K562 (cell line): ENCODE data around the gene NRXN2. TPM values are rescaled to one million over a fixed set of nuclear protein-coding genes. Genes with fewer than 3 reads are reported as not detected.

ENCODE experiments used
- ATF1 ChIP-seq, 2 experiments: fragments of 450-650 bp in 1 of 2; IDR thresholded peaks; 2 replicates each; pipeline ENCODE4 v1.6.1; 2016; ENCODE audit warnings: missing compliant biosample characterization in 1 of 2, missing genetic modification characterization in 1 of 2
- CEBPG ChIP-seq, 3 experiments: fragments of 200-800 bp in 1 of 3; sonication (Bioruptor generic) in 1 of 3; sonication (generic) in 1 of 3; formaldehyde crosslinking in 1 of 3; IDR thresholded peaks in 2 of 3; conservative IDR thresholded peaks in 1 of 3; 2 replicates each; pipeline versions ENCODE4 v1.6.1 to v1.8.0; 2016 to 2022; ENCODE audit warnings: missing compliant biosample characterization in 2 of 3, missing genetic modification characterization in 2 of 3, mild to moderate bottlenecking in 1 of 3, missing genetic modification reagents in 1 of 3
- CTBP1 ChIP-seq: fragments of 450-650 bp; IDR thresholded peaks from 2 replicates; pipeline ENCODE4 v1.6.1; 2016; ENCODE audit warnings: borderline replicate concordance
- CTCFL ChIP-seq: IDR thresholded peaks from 2 replicates; pipeline ENCODE4 v1.6.1; 2011; ENCODE audit warnings: borderline replicate concordance, low read depth, mild to moderate bottlenecking, moderate library complexity, low read length; ENCODE audit not compliant: insufficient read depth, poor library complexity, severe bottlenecking
- HDAC6 ChIP-seq: IDR thresholded peaks from 2 replicates; pipeline ENCODE4 v1.6.1; 2012; ENCODE audit warnings: low read depth, mild to moderate bottlenecking, control low read depth, inconsistent platforms, low read length, moderate library complexity
- HDGF ChIP-seq: fragments of 450-650 bp; IDR thresholded peaks from 2 replicates; pipeline ENCODE4 v1.6.1; 2016
- MCM7 ChIP-seq, 2 experiments: fragments of 450-650 bp; IDR thresholded peaks; 2 replicates each; pipeline ENCODE4 v1.6.1; 2016 to 2018
- NR2C1 ChIP-seq, 2 experiments: fragments of 450-650 bp; IDR thresholded peaks; 2 replicates each; pipeline ENCODE4 v1.6.1; 2017; ENCODE audit warnings: mild to moderate bottlenecking in 2 of 2, antibody characterized with exemption in 1 of 2, inconsistent platforms in 1 of 2, missing compliant biosample characterization in 1 of 2, missing genetic modification characterization in 1 of 2
- NUFIP1 ChIP-seq: fragments of 450-650 bp; IDR thresholded peaks from 2 replicates; pipeline ENCODE4 v1.6.1; 2018; ENCODE audit not compliant: partially characterized antibody
- PCBP1 ChIP-seq: fragments of 200-400 bp; formaldehyde crosslinking; IDR thresholded peaks from 2 replicates; pipeline ENCODE4 v1.6.1; 2018; ENCODE audit warnings: mild to moderate bottlenecking, low read depth, low read length; ENCODE audit not compliant: poor library complexity, severe bottlenecking
- PTTG1 ChIP-seq: fragments of 450-650 bp; IDR thresholded peaks from 2 replicates; pipeline ENCODE4 v1.6.1; 2016; ENCODE audit warnings: low read depth, mild to moderate bottlenecking, missing genetic modification characterization, missing compliant biosample characterization
- RBFOX2 ChIP-seq: fragments of 200-400 bp; formaldehyde crosslinking; IDR thresholded peaks from 2 replicates; pipeline ENCODE4 v1.6.1; 2017; ENCODE audit warnings: low read depth, mild to moderate bottlenecking, low read length, moderate library complexity
- RFX7 ChIP-seq: fragments of 250-450 bp; sonication (Bioruptor Pico); IDR thresholded peaks from 2 replicates; pipeline ENCODE4 v1.5.1; 2021; ENCODE audit warnings: mild to moderate bottlenecking
- TEAD1 ChIP-seq, 2 experiments: fragments of 450-650 bp in 1 of 2; sonication (generic) in 1 of 2; formaldehyde crosslinking; IDR thresholded peaks; 2 replicates each; pipeline versions ENCODE4 v1.4.0 to v1.8.0; 2020 to 2022; ENCODE audit warnings: mild to moderate bottlenecking in 2 of 2, missing genetic modification reagents in 1 of 2
- TFAP4 ChIP-seq: sonication (generic); formaldehyde crosslinking; IDR thresholded peaks from 2 replicates; pipeline ENCODE4 v1.8.0; 2022; ENCODE audit warnings: missing genetic modification reagents, mild to moderate bottlenecking, moderate library complexity, borderline replicate concordance
- THRAP3 ChIP-seq: fragments of 450-650 bp; IDR thresholded peaks from 2 replicates; pipeline ENCODE4 v1.6.1; 2016; ENCODE audit warnings: mild to moderate bottlenecking, inconsistent platforms, borderline replicate concordance
- VEZF1 ChIP-seq: fragments of 200-800 bp; sonication (Bioruptor generic); IDR thresholded peaks from 2 replicates; pipeline ENCODE4 v1.6.1; 2017; ENCODE audit warnings: missing genetic modification characterization, missing compliant biosample characterization
- ZBTB12 ChIP-seq: fragments of 250-450 bp; sonication (Bioruptor Pico); IDR thresholded peaks from 2 replicates; pipeline ENCODE4 v1.4.0; 2020
- ZNF143 ChIP-seq: sonication (generic); formaldehyde crosslinking; IDR thresholded peaks from 2 replicates; pipeline ENCODE4 v1.9.0; 2022; ENCODE audit warnings: mild to moderate bottlenecking, missing genetic modification reagents
- ZNF23 ChIP-seq: fragments of 250-450 bp; sonication (Bioruptor Pico); IDR thresholded peaks from 2 replicates; pipeline ENCODE4 v1.4.0; 2020; ENCODE audit warnings: mild to moderate bottlenecking
- ZNF253 ChIP-seq: fragments of 250-450 bp; sonication (Bioruptor Pico); conservative IDR thresholded peaks from 2 replicates; pipeline ENCODE4 v1.6.1; 2021; ENCODE audit warnings: mild to moderate bottlenecking
- ZNF778 ChIP-seq: fragments of 450-650 bp; formaldehyde crosslinking; IDR thresholded peaks from 2 replicates; pipeline ENCODE4 v1.4.0; 2020; ENCODE audit warnings: mild to moderate bottlenecking, moderate library complexity
- polyA plus RNA-seq, 8 experiments: library from polyadenylated mRNA; depleted of rRNA in 4 of 8; stranded (reverse) in 5 of 8; unstranded in 3 of 8; fragments of >200 nt; fragmentation: Nextera tagmentation in 2 of 8; fragmentation: Illumina TruSeq in 1 of 8; extraction: Ambion mirVana in 2 of 8; extraction: Trizol in 1 of 8; gene quantifications; 2 replicates each; pipeline versions ENCODE4 v1.2.1 to v1.2.3, GENCODE V29; 2011 to 2014; ENCODE audit warnings: inconsistent platforms in 1 of 8, missing spikeins in 1 of 8
- total RNA-seq, 7 experiments: library from RNA; depleted of rRNA in 6 of 7; stranded (reverse); fragments of >200 nt in 6 of 7; fragmentation: Illumina TruSeq in 2 of 7; extraction: Trizol in 2 of 7; gene quantifications; 2 replicates each; pipeline versions ENCODE4 v1.2.1 to v1.2.3, GENCODE V29; 2011 to 2021; ENCODE audit warnings: low replicate concordance in 1 of 7

Gene NRXN2
- total and polyA plus RNA-seq, 9 of the 15 experiments (the other 6 are each of a cell fraction or from before 2014, with no cell fraction given): 0.07 to 0.47 (median 0.15) TPM; not detected in 4

GRCh38 chr11:64566042-64566914 is 156.7 kb downstream of the NRXN2 start (continued):
- TF ChIP-seq ZBTB12 (CRISPR knock-in tag) (no peak), PCBP1 (no peak), RBFOX2 (no peak), ZNF253 (CRISPR knock-in tag) (no peak), HDAC6 (no peak), VEZF1 (CRISPR knock-in tag) (peak; percentile 72), TFAP4 (CRISPR knock-in tag) (peak; percentile 25; the same call in 1 of the 2 replicates), THRAP3 (no peak), ZNF23 (CRISPR knock-in tag) (no peak), ATF1 (CRISPR knock-in tag; IDR thresholded peaks at IDR 0.05) (no peak), ATF1 (tag; IDR thresholded peaks at IDR 0.05) (peak; percentile 84), CEBPG (CRISPR knock-in tag; IDR thresholded peaks at IDR 0.05) (peak; percentile 94), CEBPG (tag; conservative IDR thresholded peaks at IDR 0.05 in 1 of 2, IDR thresholded peaks at IDR 0.05 in 1 of 2) (peak; percentile 98 to 99), TEAD1 (CRISPR knock-in tag; IDR thresholded peaks at IDR 0.05) (no peak), PTTG1 (no peak), CTBP1 (peak; percentile 71; the same call in 1 of the 2 replicates), ZNF143 (no peak), NUFIP1 (no peak), MCM7 (IDR thresholded peaks at IDR 0.05) (no peak), ZNF778 (CRISPR knock-in tag) (no peak), CTCFL (no peak), HDGF (no peak), RFX7 (no peak), NR2C1 (IDR thresholded peaks at IDR 0.05) (no peak), NR2C1 (tag; IDR thresholded peaks at IDR 0.05) (no peak)
